HFF-Myc (cell line): ENCODE data around the gene GSTM4.

ENCODE experiments used
- DNase-seq: peaks from one replicate; pipeline ENCODE4 v3.0.0-alpha.2; 2011; ENCODE audit warnings: low read depth; ENCODE audit errors: extremely low read depth
- H3K4me3 ChIP-seq: replicated peaks from 2 replicates; pipeline ENCODE4 v1.5.1; 2011; ENCODE audit warnings: low read depth, mild to moderate bottlenecking, control low read depth, low read length
- CTCF ChIP-seq: IDR thresholded peaks from 2 replicates; pipeline ENCODE4 v1.5.1; 2012; ENCODE audit warnings: mild to moderate bottlenecking, low read depth, low read length, control low read depth; ENCODE audit errors: missing control alignments

Gene GSTM4

GRCh38 chr1:109640285-109640865, 15.5 kb upstream of the GSTM4 start:
- no peak for DNase-seq
- peak; percentile 95 for TF ChIP-seq CTCF

GRCh38 chr1:109641078-109641740, 14.7 kb upstream of the GSTM4 start:
- H3K4me3 ChIP-seq: no peak overlapping the region
- TF ChIP-seq CTCF: no peak
- DNase-seq: no peak

More at GRCh38 chr1:109640285-109640865, 15.5 kb upstream of the GSTM4 start:
- H3K4me3 ChIP-seq: no peak overlapping the region

GRCh38 chr1:109641861-109642260, 14.0 kb upstream of the GSTM4 start:
- no peak for DNase-seq
- TF ChIP-seq CTCF: no peak
- no peak overlapping the region for H3K4me3 ChIP-seq

GRCh38 chr1:109642626-109643025, 13.3 kb upstream of the GSTM4 start:
- no peak for TF ChIP-seq CTCF
- no peak for DNase-seq
- no peak overlapping the region for H3K4me3 ChIP-seq

- peak; percentile 80 for TF ChIP-seq CTCF
- no peak overlapping the region for H3K4me3 ChIP-seq
- DNase-seq: no peak
Observed at GRCh38 chr1:109643385-109644230, 12.3 kb upstream of the GSTM4 start.

GRCh38 chr1:109644670-109645069, 11.2 kb upstream of the GSTM4 start:
- H3K4me3 ChIP-seq: no peak overlapping the region
- no peak for TF ChIP-seq CTCF
- DNase-seq: no peak
